IPS-18a (cell line): Measurements from ENCODE around the gene MRPS12.
"Not testable (repeated sequence)": the region's sequence is repeated elsewhere in the genome, so short reads cannot be mapped to it uniquely, and the experiment has no call there.

ENCODE experiments used
- H3K27ac ChIP-seq: one replicate; pipeline ENCODE4 v1.5.1; 2013; ENCODE audit warnings: low read length
- H3K27me3 ChIP-seq: one replicate; pipeline ENCODE4 v1.6.1; 2013; ENCODE audit warnings: mild to moderate bottlenecking, low read length; ENCODE audit not compliant: control insufficient read depth, insufficient read depth
- H3K36me3 ChIP-seq: one replicate; pipeline ENCODE4 v1.6.1; 2013; ENCODE audit warnings: low read depth, low read length; ENCODE audit not compliant: control insufficient read depth
- H3K4me1 ChIP-seq: one replicate; pipeline ENCODE4 v1.6.1; 2013; ENCODE audit warnings: low read depth, low read length; ENCODE audit not compliant: control insufficient read depth
- H3K4me3 ChIP-seq: one replicate; pipeline ENCODE4 v1.5.1; 2013; ENCODE audit warnings: low read length
- H3K9ac ChIP-seq: one replicate; pipeline ENCODE4 v1.6.1; 2013; ENCODE audit warnings: mild to moderate bottlenecking, low read length, moderate library complexity
- H3K9me3 ChIP-seq: one replicate; pipeline ENCODE4 v1.6.1; 2013; ENCODE audit warnings: low read depth, low read length; ENCODE audit not compliant: control insufficient read depth

The MRPS12 gene

DNA sequence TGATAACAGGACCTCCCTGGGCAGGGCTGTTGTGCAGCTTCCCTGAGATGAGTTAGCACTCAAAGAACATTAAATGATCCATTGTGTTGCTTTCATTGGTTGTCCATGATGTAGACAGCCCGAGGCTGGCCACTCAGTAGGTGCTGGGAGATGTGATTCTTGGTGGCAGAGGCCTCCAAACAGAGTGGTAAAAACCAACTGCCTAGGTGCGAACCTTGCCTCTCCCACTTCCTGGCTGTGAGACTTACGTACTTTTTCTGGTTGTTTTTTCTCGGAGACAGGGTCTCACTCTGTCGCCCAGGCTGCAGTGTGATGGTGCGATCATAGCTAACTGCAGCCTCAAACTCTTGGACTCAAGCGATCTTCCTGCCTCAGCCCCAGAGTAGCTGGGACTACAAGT is 6.4 kb upstream of the MRPS12 start:
- no peak overlapping the region for H3K4me3 ChIP-seq
- H3K27me3 ChIP-seq = no peaks in the 10 kb centered on the region
- no peaks in the 10 kb centered on the region for H3K4me1 ChIP-seq
- H3K9me3 ChIP-seq = no peaks in the 10 kb centered on the region
- peaks cover 43% of the 10 kb centered on the region for H3K36me3 ChIP-seq
- no peak overlapping the region for H3K27ac ChIP-seq
- H3K9ac ChIP-seq = no peak overlapping the region

DNA sequence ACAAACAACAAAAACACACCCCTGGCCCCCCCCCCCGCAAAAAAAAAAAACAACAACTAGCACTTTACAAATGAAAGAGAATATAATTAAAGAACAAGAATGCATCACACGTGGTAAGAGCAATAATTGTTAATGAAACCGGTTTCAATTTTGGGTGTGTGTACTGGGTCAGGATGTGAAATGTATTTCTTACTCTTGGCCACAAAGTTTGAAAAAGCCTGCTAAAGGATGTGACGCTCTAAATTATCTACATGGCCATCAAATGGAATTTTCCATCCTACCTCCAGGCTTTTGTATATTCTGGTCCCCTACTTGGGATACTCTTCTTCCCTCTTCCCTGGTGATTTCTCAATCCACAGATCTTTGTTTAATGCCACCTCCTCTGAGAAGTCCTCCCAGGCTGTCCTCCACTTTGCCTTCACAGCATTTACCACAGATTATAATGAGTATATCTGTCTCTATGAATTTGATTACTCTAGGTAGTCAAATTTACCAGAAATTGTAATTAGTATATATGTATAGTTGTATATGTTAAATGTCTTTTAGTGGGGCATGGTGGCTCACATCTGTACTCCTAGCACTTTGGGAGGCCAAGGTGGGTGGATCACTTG is 2.2 kb upstream of the MRPS12 start:
- H3K4me3 ChIP-seq = no peak overlapping the region
- no peaks in the 10 kb centered on the region for H3K9me3 ChIP-seq
- H3K4me1 ChIP-seq = no peaks in the 10 kb centered on the region
- no peak overlapping the region for H3K27ac ChIP-seq
- no peak overlapping the region for H3K9ac ChIP-seq
- H3K36me3 ChIP-seq = peaks cover 23% of the 10 kb centered on the region
- H3K27me3 ChIP-seq = no peaks in the 10 kb centered on the region

DNA sequence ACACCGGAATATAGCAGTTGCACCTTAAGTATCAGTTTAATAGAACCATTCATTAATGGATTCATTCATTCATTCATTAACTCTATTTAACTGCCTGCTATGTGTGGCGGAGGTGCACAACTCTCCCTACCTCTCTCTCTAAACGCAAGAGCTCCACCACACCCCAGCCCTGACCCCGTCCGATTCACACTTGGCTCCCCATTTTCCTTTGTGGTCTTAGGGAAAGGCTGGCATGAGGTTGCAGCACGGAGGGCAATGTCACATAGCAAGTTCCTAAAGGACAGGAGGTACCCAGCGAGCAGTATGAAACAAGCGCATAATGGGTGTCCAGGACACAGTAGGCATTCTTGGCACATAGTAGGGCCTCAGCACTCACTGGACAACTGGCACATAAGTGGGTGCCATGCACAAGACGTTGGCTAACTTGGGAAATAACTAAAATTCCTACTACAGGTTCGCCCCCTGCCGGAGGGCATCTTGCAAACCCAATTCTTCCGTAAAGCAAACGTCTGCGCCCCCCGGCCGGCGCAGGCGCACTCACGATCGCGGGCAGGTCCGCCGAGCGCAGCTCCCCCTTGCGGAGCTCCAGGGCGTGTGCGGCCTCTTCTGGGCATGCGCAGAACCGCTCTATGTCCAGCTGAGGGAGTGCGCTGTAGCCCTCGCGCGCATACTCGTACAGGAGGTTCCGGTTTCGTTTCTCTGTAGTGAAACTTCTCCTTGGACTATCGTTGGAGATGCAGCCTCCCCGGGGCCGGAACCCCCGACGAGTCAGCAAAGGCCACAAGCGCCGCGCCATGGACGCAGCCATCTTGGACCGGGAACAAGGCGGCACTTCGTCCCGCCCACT is 592 bp upstream of the MRPS12 start, which contains the start of gene SARS2:
SARS2 (minus strand) TSS at position 835 of the 847 bp plus-strand sequence; CDS start at position 808, 27 bp downstream.
- peak within 1 kb of the TSS; percentile 97 for H3K27ac ChIP-seq
- H3K9me3 ChIP-seq = no peaks in the 10 kb centered on the region
- no peaks in the 10 kb centered on the region for H3K4me1 ChIP-seq
- peak within 1 kb of the TSS; percentile 90 for H3K4me3 ChIP-seq
- peak within 1 kb of the TSS; percentile 93 for H3K9ac ChIP-seq
- peaks cover 11% of the 10 kb centered on the region for H3K36me3 ChIP-seq
- no peaks in the 10 kb centered on the region for H3K27me3 ChIP-seq

DNA sequence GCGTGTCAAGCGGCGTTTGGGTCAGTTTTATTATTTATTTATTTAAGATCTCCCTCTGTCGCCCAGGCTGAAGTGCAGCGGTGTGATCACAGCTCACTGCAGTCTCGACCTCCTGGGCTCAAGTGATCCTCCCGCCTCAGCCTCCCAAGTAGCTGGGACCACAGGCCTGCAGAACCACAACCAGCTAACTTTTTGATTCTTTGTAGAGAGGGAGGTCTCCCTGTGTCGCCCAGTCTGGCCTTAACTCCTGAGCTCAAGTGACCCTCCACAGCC is 713 bp downstream of the MRPS12 start:
- Histone ChIP-seq H3K4me3 (peak overlapping the region; percentile 90), H3K36me3 (no peaks in the 10 kb centered on the region), H3K4me1 (no peaks in the 10 kb centered on the region), H3K27me3 (no peaks in the 10 kb centered on the region), H3K9ac (peak overlapping the region; percentile 93), H3K27ac (no peak overlapping the region), H3K9me3 (peaks cover 4% of the 10 kb centered on the region)

DNA sequence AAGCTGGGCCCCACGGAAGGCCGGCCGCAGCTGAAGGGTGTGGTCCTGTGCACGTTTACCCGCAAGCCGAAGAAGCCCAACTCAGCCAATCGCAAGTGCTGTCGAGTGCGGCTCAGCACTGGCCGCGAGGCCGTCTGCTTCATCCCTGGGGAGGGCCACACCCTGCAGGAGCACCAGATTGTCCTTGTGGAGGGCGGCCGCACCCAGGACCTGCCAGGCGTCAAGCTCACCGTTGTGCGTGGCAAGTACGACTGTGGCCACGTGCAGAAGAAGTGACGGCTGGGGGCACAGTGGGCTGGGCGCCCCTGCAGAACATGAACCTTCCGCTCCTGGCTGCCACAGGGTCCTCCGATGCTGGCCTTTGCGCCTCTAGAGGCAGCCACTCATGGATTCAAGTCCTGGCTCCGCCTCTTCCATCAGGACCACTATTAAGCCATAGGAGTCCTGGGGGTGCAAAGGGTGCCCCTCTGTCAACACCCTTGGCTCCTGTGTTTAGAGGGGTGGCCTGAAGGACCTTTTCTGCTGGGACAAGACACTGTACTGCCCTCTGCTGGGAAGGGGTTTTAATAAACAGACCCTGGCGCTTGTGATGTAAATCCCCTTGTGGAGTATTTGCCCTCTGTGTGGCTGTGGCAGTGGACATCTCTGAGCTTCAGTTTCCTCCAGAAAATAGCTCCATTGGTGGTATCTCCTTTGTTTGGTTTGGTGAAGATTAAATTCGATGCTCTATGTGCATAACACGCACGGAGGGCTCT is 1.9 kb downstream of the MRPS12 start:
- Histone ChIP-seq H3K9ac (no peak overlapping the region), H3K27ac (no peak overlapping the region), H3K4me1 (no peaks in the 10 kb centered on the region), H3K36me3 (no peaks in the 10 kb centered on the region), H3K4me3 (no peak overlapping the region), H3K27me3 (no peaks in the 10 kb centered on the region), H3K9me3 (peaks cover 4% of the 10 kb centered on the region)

DNA sequence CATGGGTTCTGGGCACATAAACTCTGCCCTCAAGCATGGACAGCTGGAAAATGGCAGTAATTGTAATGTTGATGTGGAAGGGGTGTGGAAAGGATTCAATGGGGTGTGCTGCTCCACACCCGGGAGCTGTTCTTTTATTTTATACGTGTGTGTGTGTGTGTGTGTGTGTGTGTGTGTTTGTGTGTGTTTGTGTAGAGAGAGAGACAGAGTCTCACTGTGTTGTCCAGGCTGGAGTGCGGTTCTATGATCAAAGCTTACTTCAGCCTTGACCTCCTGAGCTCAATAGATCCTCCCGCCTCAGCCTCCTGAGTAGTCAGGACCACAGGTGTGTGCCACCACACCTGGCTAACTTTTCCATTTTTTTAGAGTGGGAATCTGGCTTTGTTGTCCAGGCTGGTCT is 2.8 kb downstream of the MRPS12 start:
- Histone ChIP-seq H3K27me3 (no peaks in the 10 kb centered on the region), H3K9me3 (peaks cover 4% of the 10 kb centered on the region), H3K4me1 (no peaks in the 10 kb centered on the region), H3K4me3 (no peak overlapping the region), H3K9ac (no peak overlapping the region), H3K27ac (no peak overlapping the region), H3K36me3 (no peaks in the 10 kb centered on the region)

DNA sequence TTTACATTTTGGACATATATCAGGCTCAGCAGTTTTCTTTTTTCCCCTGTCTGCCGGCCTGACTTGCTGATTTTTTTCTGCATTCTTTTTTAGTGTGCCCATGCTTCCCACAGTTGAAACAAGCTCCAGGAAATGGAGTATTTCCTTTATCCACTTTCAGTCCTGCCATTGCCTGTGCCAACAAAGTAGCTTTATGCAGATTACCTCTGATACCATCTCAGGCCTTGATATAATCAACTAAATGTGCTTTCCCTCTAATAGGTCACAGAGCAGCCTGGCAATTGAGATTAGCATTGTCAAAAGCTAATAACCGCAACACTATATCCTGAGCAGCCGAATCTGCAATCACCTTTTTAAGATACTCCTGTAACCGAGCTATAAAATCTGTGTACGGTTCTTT is 9.2 kb downstream of the MRPS12 start:
- H3K4me3 ChIP-seq = no peak overlapping the region
- H3K9ac ChIP-seq = no peak overlapping the region
- H3K27ac ChIP-seq = no peak overlapping the region
- H3K9me3 ChIP-seq = peaks cover 4% of the 10 kb centered on the region
- H3K4me1 ChIP-seq = no peaks in the 10 kb centered on the region
- H3K36me3 ChIP-seq = no peaks in the 10 kb centered on the region
- no peaks in the 10 kb centered on the region for H3K27me3 ChIP-seq

DNA sequence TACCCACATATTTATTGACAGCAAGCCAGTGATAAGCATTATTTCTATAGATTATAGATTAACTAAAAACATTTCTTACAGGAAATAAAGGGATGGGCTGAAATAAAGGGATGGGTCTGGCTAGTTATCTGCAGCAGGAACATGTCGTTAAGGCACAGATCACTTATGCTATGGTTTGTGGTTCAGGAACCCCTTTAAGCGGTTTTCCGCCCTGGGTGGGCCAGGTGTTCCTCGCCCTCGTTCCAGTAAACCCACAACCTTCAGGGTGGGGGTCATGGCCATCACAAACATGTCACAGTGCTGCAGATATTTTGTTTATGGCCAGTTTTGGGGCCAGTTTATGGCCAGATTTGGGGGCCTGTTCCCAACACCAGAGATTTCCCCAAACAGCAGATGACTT is 10.7 kb downstream of the MRPS12 start:
- H3K9me3 ChIP-seq, H3K27ac ChIP-seq, H3K9ac ChIP-seq, H3K4me1 ChIP-seq, H3K4me3 ChIP-seq, H3K27me3 ChIP-seq, H3K36me3 ChIP-seq: not testable (repeated sequence)

DNA sequence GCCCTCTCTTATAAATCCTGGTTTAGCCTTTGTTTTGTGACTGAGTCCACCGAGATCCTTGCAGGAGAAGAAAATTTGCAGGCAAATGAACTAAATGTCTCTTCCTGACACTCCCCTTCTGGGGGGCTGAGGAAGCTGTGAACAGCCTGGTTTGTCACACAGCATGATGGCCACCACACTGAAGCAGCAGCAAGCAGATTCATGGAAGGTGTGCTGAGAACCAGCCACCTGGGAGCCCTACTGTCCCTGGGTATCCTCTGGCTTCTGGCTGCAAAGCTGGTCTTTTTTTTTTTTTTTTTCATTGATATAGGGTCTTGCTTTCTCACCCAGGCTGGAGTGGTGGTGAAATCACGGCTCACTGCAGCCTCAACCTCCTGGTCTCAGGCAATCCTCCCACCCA is 11.2 kb downstream of the MRPS12 start:
- Histone ChIP-seq H3K36me3 (no peaks in the 10 kb centered on the region), H3K27me3 (no peaks in the 10 kb centered on the region), H3K4me3 (no peak overlapping the region), H3K4me1 (no peaks in the 10 kb centered on the region), H3K9ac (no peak overlapping the region), H3K27ac (no peak overlapping the region), H3K9me3 (no peaks in the 10 kb centered on the region)

DNA sequence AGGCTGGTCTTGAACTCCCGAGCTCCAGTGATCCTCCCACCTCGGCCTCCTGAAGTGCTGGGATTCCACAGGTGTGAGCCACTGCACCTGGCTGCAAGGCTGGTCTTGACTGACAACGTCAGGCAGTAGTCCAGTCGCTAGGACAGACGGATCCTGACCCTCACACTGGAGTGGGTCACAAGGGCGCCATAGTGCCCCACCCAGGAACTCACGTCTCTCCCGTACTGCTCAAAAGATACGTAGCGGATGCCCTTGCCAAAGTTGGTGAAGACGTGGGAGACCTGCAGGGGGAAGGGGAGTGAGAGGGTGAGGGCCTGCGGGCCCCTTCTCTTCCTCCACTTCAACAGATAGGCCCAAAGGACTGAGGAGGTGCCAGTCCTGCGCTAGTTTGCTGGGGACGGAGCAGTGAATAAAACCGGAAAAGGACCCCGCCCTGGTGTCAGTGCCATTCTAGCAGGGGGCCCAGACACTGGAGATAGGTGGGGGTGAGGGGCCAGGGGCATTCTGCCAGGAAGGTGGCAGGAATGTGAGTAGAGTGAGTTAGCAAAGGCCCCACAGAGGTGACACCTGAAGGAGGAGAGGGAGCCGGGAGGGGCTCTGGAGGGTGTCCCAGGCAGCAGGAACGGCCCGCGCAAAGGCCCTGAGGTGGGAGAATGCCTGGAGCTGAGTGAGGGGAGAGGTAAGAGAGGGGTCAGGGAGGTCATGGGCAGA is 11.9 kb downstream of the MRPS12 start:
- H3K9me3 ChIP-seq = no peaks in the 10 kb centered on the region
- H3K27ac ChIP-seq = no peak overlapping the region
- H3K4me3 ChIP-seq = no peak overlapping the region
- H3K36me3 ChIP-seq = no peaks in the 10 kb centered on the region
- H3K27me3 ChIP-seq = no peaks in the 10 kb centered on the region
- no peak overlapping the region for H3K9ac ChIP-seq
- no peaks in the 10 kb centered on the region for H3K4me1 ChIP-seq

DNA sequence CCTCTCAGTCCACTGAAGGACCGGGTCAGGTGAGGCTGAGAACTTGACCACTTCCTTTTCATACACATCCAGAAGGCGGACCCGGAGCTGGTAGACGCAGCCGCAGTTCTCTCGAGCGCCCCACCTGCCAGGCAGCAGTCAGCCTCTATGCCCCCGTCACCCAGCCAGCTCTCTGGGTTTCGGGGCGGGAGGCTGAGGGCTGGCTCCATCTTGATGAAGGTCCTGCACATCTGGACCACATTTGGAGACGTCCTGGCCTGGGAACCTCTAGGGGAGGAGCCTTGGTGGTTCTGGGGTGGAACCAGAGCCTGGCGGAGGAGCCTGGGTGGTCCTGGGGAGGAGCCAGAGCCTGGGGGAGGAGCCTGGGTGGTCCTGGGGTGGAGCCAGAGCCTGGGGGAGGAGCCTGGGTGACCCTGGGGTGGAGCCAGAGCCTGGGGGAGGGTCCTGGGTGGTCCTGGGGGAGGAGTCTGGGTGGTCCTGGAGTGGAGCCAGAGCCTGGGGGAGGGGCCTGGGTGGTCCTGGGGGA is 14.3 kb downstream of the MRPS12 start:
- no peaks in the 10 kb centered on the region for H3K36me3 ChIP-seq
- H3K4me1 ChIP-seq = no peaks in the 10 kb centered on the region
- no peak overlapping the region for H3K27ac ChIP-seq
- no peaks in the 10 kb centered on the region for H3K27me3 ChIP-seq
- no peak overlapping the region for H3K9ac ChIP-seq
- no peak overlapping the region for H3K4me3 ChIP-seq
- no peaks in the 10 kb centered on the region for H3K9me3 ChIP-seq
